Hematopoietic multipotent progenitor cell treated with erythropoietin and hydrocortisone succinate and interleukin-3 and kit ligand, for 4 days (in vitro differentiated cells): ENCODE results near the gene TMEM187.

Experiments
- DNase-seq: peaks from one replicate; pipeline ENCODE4 v3.0.0-alpha.2; 2015

Gene TMEM187

GRCh38 chrX:153935326-153935851 is 37.2 kb upstream of the TMEM187 start:
- DNase-seq, result no peak

- DNase-seq, result no peak
Observed at GRCh38 chrX:153937056-153937455, 35.5 kb upstream of the TMEM187 start.

- peak; percentile 68 for DNase-seq
Observed at GRCh38 chrX:153938226-153938786, 34.2 kb upstream of the TMEM187 start.

DNA sequence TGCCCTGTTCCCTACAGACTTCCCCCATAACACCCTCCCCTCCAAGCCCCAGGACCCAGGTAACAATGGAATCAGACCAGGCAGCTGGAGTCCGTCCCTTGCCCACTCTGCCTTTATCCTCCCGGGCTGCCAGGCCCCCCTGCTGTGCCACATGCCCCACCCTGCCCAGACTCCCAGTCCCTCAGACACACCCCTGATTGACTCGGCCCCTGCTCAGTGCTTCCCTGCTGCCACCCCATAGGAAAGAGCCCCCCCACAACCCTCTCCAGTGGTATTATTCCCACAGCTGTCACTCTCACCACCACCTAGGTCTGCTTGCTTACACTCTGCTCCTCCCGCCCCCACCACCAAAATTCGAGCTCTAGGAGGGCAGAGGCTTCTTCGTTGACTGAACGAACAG is 33.0 kb upstream of the TMEM187 start:
- DNase-seq, result no peak

GRCh38 chrX:153941336-153942252 is 31.0 kb upstream of the TMEM187 start:
- peak; percentile 86 for DNase-seq

- peak; percentile 78 for DNase-seq
Observed at GRCh38 chrX:153944140-153944799, 28.3 kb upstream of the TMEM187 start, which contains the start of gene RENBP. RENBP (minus strand) TSS chrX:153944643; CDS start chrX:153944610, 33 bp downstream.

DNA sequence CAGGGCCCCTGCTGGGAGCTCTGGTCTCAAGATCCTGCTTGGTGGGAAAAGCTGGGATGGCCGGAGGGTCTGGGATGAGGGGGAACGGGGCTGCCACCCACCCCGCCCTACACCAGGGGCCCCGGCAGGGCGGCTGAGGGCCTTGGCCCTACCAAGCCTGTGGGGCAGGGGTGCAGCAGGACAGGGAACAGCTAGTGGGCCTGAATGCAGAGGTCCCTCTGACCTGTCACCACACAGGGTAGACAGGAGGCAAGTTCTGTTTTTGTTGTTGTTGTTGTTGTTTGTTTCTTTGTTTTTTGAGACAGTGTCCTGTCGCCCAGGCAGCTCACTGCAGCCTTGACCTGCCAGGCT is 27.8 kb upstream of the TMEM187 start:
- DNase-seq, result no peak

GRCh38 chrX:153945956-153946943 is 26.3 kb upstream of the TMEM187 start:
- DNase-seq, result no peak

DNA sequence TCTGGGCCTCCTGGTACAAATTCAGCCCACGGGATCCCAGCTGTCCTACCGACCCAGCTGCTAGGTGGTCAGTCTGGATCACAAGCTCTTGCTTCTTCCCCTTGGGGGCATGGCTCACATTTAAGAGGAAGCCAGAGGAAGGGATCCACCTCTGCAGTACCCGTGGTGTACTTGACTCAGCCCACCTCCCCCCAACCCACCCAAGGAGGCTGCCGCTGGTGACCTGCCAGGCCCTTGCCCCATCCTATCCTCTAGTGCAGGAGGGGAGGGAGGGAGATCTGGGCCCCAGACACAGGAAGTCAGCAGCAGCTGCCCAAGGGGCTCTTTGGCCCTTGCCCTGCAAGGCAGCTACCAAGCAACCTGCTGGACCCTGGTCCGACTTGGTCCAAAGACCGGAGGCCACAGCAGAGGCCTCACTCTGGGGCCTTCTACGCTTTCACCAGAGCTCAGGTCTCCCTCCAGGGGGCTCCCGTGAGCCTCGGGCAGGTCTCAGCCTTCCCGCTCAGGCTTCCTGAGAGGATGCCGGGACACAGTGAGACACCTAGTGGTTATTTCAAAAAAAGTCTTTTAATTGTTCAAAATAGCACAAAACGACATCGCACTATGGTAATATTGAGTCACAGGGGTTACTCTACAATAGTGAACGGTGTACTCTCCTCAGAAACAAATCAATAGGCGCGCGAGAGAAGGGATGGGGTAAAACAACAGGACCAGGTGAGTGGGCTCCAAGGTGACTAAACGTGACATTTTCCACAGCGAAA is 25.4 kb upstream of the TMEM187 start:
- DNase-seq, result peak; percentile 92

GRCh38 chrX:153948002-153948466 is 24.5 kb upstream of the TMEM187 start:
- DNase-seq, result no peak

GRCh38 chrX:153948847-153949805 is 23.4 kb upstream of the TMEM187 start:
- peak; percentile 51 for DNase-seq

- no peak for DNase-seq
Observed at GRCh38 chrX:153950127-153950526, 22.4 kb upstream of the TMEM187 start.

GRCh38 chrX:153951683-153952372 is 20.7 kb upstream of the TMEM187 start:
- DNase-seq, result no peak

DNA sequence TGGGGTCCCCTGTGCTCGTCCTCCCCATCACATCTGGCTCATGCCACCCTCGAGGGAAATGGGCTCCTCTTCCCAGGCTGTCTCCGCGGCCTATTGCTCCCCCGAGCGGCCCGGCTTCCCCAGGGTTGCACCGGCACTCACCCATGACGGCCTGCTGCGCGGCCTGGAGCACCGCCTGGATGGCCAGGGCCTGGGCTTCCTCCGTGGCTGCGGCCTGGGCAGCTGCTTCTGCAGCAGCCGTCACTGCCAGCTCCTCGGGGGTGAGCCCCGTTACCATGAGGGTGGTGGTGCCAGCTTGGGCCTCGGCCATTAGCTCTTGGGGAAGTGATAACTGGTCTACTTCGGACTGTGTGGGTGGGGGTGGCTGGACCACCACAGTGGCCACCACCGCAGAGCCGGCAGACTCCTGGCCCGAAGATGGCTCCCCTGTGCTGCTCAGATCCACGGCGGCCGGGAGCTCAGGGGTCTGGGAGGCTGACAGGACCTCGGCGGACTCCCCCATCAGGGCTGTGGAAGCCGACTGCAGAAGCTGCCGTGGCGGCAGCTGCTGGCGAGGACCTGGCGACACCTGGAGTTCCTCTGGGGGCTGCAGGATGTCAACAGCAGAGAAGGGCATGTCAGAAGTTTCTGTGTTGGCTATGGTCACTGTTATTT is 20.1 kb upstream of the TMEM187 start:
- no peak for DNase-seq

- peak; percentile 80 for DNase-seq
Observed at GRCh38 chrX:153953342-153953830, 19.2 kb upstream of the TMEM187 start.

- peak; percentile 22 for DNase-seq
Observed at GRCh38 chrX:153953892-153954557, 18.5 kb upstream of the TMEM187 start.

GRCh38 chrX:153954558-153955227 is 17.9 kb upstream of the TMEM187 start:
- DNase-seq, result no peak
